NB4 (cell line): ENCODE results near the gene MIA3.

ENCODE experiments used
- DNase-seq: peaks from one replicate; pipeline ENCODE4 v3.0.0; 2010; ENCODE audit warnings: low read depth
- H3K4me3 ChIP-seq: one replicate; pipeline ENCODE4 v1.5.1; 2011; ENCODE audit warnings: mild to moderate bottlenecking, low read depth, low read length, moderate library complexity
- CTCF ChIP-seq: IDR thresholded peaks from one replicate; pipeline ENCODE4 v1.5.1; 2012; ENCODE audit warnings: low read depth, low read length
- MAX ChIP-seq: IDR thresholded peaks from 2 replicates; pipeline ENCODE4 v1.6.1; 2011; ENCODE audit warnings: low read depth, low read length
- MYC ChIP-seq: IDR thresholded peaks from 2 replicates; pipeline ENCODE4 v1.6.1; 2011; ENCODE audit warnings: low read depth, low read length
- POLR2A ChIP-seq: IDR thresholded peaks from 2 replicates; pipeline ENCODE4 v1.6.1; 2011; ENCODE audit warnings: mild to moderate bottlenecking; ENCODE audit not compliant: insufficient read length; ENCODE audit errors: extremely low read depth

The MIA3 gene

GRCh38 chr1:222702210-222702609 lies 84.3 kb downstream of the MIA3 start:
- H3K4me3 ChIP-seq: no peak overlapping the region
- TF ChIP-seq POLR2A: no peak
- TF ChIP-seq MAX: no peak
- no peak for TF ChIP-seq MYC
- TF ChIP-seq CTCF: no peak
- no peak for DNase-seq

GRCh38 chr1:222704260-222704659 lies 86.4 kb downstream of the MIA3 start:
- TF ChIP-seq MAX (no peak), POLR2A (no peak), MYC (no peak), CTCF (no peak)
- no peak for DNase-seq
- H3K4me3 ChIP-seq: no peak overlapping the region

- no peak overlapping the region for H3K4me3 ChIP-seq
- DNase-seq: no peak
- no peak for TF ChIP-seq CTCF
Observed at GRCh38 chr1:222706815-222707214, 88.9 kb downstream of the MIA3 start.

- no peak for TF ChIP-seq POLR2A
- no peak for TF ChIP-seq CTCF
- TF ChIP-seq MAX: no peak
- TF ChIP-seq MYC: no peak
- H3K4me3 ChIP-seq: peak overlapping the region; percentile 3
- no peak for DNase-seq
Observed at GRCh38 chr1:222709700-222710153, 91.8 kb downstream of the MIA3 start.

- no peak for TF ChIP-seq MYC
- peak; percentile 76 for DNase-seq
- H3K4me3 ChIP-seq: peak overlapping the region; percentile 95
Observed at GRCh38 chr1:222711319-222712252, 93.7 kb downstream of the MIA3 start.

- DNase-seq: peak; percentile 90
Observed at GRCh38 chr1:222712253-222713090, 94.6 kb downstream of the MIA3 start, which contains the start of the genes AIDA and BROX. Gene AIDA, minus strand, starts transcription at chr1:222712491. Its CDS starts 174 bp downstream, at chr1:222712317. Gene BROX, plus strand, starts transcription at chr1:222712564. Its CDS starts 3,136 bp downstream, at chr1:222715700.

More at GRCh38 chr1:222712253-222713090, 94.6 kb downstream of the MIA3 start, which contains the start of the genes AIDA and BROX:
- TF ChIP-seq POLR2A (peak; percentile 14), MAX (peak; percentile 65; the same call in 1 of the 2 replicates), CTCF (no peak), MYC (no peak)
- peak within 1 kb of the TSS; percentile 95 for H3K4me3 ChIP-seq
